A549 treated with AZD9567 at 1 μM for 4 hours (cell line): Measurements from ENCODE around the gene DRP2. TPM values are rescaled to one million over a fixed set of nuclear protein-coding genes. Genes with fewer than 3 reads are reported as not detected.

Experiments
- total RNA-seq: library from RNA; stranded (reverse); fragments of 200-300 nt; extraction: Qiagen RNA extraction; gene quantifications from 5 replicates; pipeline ENCODE4 v1.2.3, GENCODE V29; 2022; ENCODE audit not compliant: insufficient read depth

DRP2 gene, protein sequence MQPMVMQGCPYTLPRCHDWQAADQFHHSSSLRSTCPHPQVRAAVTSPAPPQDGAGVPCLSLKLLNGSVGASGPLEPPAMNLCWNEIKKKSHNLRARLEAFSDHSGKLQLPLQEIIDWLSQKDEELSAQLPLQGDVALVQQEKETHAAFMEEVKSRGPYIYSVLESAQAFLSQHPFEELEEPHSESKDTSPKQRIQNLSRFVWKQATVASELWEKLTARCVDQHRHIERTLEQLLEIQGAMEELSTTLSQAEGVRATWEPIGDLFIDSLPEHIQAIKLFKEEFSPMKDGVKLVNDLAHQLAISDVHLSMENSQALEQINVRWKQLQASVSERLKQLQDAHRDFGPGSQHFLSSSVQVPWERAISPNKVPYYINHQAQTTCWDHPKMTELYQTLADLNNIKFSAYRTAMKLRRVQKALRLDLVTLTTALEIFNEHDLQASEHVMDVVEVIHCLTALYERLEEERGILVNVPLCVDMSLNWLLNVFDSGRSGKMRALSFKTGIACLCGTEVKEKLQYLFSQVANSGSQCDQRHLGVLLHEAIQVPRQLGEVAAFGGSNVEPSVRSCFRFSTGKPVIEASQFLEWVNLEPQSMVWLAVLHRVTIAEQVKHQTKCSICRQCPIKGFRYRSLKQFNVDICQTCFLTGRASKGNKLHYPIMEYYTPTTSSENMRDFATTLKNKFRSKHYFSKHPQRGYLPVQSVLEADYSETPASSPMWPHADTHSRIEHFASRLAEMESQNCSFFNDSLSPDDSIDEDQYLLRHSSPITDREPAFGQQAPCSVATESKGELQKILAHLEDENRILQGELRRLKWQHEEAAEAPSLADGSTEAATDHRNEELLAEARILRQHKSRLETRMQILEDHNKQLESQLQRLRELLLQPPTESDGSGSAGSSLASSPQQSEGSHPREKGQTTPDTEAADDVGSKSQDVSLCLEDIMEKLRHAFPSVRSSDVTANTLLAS
- 0.22 to 0.30 TPM (median 0.27 TPM) in 4 of 5 replicates, not detected in the other for total RNA-seq

GRCh38 chrX:101219116-101219863 is at the start of gene DRP2:
Gene DRP2 (plus strand): TSS chrX:101219786. CDS start chrX:101231648, 11,862 bp downstream.

DNA sequence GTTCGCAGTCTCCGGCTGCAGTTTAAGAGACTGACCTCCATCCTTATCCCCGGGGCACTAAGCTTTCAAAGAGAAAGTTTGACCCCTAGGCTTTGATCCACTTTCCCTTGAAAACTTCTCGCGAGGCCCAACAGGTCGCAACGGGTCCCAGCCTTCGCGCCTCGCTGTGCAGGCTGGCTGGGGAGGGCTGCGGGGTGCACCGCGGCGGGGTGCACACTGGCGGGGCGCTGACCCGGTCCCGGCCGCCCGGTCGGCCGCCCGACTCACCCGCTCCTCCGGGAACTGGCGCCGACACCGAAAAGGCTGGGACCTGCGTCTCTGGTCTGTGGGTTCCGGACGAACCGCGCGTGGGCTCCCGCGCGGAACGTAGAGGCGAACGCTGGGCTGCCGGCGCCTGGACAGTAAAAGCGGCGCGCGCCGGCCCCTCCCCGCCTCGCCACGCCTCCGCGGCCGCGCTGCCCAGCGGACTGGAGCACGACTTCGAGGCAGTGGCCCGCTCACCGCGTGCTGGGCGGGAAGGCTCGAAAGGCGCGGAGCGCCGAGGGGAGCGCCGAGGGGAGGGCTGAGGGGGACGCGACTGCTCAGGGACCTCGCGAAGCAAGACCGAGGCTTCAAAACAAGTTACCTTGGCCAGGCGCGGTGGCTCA is 71.5 kb downstream of the DRP2 start, which contains the start of gene TAF7L:
TAF7L (minus strand) TSS at position 378 of the 647 bp plus-strand sequence. CDS start 3,791 bp downstream, outside the sequence.

Other genes with a start within 250 kb of the DRP2 start
- gene TRMT2B, start 167.7 kb upstream of the DRP2 start, total RNA-seq, result 9.2 to 14.7 TPM (median 13.7 TPM) in 5 replicates
- gene TMEM35A, start 140.9 kb upstream of the DRP2 start, total RNA-seq, result not detected in 5 replicates
- 9.5 to 23.0 TPM (median 13.1 TPM) in 5 replicates for gene CENPI, start 121.6 kb upstream of the DRP2 start, total RNA-seq
- gene TAF7L, start 71.5 kb downstream of the DRP2 start, total RNA-seq, result 0.09 to 0.27 TPM (median 0.13 TPM) in 4 of 5 replicates, not detected in the other
- gene TIMM8A, start 129.0 kb downstream of the DRP2 start, total RNA-seq, result 30.9 to 32.5 TPM (median 31.9 TPM) in 5 replicates
- 0.11 to 0.20 TPM (median 0.16 TPM) in 4 of 5 replicates, not detected in the other for gene BTK, start 166.4 kb downstream of the DRP2 start, total RNA-seq
- gene RPL36A, start 171.2 kb downstream of the DRP2 start, total RNA-seq, result 2,452 to 3,010 TPM (median 2,524 TPM) in 5 replicates
- gene GLA, start 188.1 kb downstream of the DRP2 start, total RNA-seq, result 166 to 190 TPM (median 173 TPM) in 5 replicates
- 46.3 to 68.1 TPM (median 54.0 TPM) in 5 replicates for gene HNRNPH2, start 188.4 kb downstream of the DRP2 start, total RNA-seq